ENCODE measurements around the gene TULP3.

The TULP3 gene

DNA sequence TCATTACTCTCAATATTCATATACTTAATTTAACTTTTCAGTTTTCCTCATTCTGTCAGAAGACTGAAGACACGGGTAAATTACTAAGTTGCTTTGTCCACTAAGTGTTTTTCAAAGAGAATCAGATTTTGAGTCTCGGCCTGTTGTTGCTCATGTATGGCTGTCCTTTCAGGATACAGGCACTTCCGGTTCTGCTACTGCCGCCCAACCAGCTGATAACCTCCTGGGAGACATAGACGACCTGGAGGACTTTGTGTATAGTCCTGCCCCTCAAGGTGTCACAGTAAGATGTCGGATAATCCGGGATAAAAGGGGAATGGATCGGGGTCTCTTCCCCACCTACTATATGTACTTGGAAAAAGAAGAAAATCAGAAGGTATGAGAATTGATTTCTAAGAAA, 40.2 kb downstream of the TULP3 start:
- no peak for DNase-seq

DNA sequence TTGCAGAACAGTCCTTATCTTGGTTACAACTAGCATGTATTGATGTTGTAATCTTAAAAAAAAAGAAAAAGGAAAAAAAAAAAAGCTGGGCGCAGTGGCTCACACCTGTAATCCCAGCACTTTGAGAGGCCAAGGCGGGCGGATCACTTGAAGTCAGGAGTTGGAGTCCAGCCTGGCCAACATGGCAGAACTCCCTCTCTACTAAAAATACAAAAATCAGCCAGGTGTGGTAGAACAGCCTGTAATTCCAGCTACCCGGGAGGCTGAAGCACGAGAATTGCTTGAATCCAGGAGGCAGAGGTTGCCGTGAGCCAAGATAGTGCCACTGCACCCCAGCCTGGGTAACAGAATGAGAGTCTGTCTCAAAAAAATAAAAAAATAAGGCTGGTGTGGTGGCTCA, 42.9 kb downstream of the TULP3 start:
- DNase-seq: no peak

DNA sequence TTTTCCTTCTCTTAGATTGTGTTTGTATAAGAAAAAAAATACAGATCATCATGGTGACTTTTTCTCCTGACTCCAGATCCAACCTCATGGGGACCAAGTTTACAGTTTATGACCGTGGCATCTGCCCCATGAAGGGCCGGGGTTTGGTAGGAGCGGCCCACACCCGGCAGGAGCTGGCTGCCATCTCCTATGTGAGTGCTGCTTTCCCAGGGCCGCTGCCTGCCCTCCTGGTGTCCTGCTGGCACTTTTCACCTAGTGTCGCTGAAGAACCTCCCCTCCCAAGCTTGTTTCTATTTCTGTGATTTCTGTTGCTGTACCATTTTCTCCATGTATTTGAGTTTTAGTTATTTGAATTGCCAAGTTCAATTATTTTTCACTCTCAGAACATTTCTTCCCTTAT, 43.7 kb downstream of the TULP3 start:
- DNase-seq: no peak

DNA sequence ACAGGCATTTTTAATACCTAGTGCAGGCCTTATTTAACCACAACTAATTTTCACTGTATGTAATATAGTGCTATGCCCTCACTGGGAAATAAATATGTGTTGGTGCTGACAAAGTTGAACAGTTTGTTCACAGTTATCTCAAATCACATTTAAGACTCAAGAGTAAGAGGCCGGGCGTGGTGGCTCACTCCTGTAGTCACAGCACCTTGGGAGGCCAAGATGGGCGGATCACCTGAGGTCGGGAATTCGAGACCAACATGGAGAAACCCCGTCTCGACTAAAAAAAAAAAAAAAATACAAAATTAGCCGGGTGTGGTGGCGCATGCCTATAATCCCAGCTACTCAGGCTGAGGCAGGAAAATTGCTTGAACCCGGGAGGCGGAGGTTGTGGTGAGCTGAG, 45.6 kb downstream of the TULP3 start:
- no peak for DNase-seq

DNA sequence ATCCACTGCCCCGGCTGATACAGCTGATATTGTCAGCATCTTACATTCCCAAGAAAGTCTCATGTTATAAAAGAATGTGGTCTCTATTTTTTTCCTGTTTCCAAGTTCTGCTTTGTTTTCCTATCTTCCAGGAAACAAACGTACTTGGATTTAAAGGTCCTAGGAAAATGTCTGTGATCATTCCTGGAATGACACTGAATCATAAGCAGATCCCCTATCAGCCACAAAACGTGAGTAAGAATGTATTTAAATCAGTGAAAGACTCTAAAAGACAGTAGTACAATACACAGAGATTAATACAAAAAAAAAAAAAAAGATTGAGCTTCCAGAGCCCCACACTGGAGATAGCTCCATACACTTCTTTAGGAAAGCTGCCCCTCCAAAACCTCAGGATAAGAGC, 46.8 kb downstream of the TULP3 start:
- no peak for DNase-seq

DNA sequence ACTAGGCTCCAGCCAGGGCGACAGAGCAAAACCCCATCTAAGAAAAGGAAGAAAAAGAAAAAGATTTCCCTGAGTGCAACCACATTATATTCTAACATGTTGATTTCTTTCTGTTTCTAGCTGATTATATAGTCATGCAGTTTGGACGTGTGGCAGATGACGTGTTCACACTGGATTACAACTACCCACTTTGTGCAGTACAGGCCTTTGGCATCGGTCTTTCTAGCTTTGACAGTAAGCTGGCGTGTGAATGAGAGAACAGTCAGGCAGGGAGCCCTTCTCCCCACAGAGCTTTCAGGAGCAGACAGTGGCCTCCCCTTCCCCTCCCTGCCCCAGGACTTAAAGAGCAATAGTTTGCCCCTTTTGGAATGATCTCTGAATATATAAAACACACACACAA, 48.5 kb downstream of the TULP3 start:
- no peak for DNase-seq

DNA sequence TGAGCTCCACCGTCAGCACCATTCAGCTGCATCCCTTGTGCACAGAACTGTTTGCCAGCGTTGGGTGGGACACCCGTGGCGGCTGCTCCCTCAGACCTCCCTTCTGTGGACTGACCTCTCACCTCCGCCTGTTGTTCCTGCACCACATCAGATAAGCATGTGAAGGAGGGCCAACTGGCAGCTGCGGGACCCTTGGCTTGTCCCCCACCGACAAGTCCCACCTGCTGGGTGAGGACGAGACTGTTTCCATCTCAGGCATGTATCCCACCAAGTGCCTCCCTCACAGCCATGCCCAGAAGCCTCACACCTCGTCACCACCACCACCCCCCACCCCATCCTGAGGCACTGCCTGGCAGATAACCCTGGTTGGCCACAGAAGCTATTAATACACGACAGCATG, 49.9 kb downstream of the TULP3 start:
- no peak for DNase-seq

DNA sequence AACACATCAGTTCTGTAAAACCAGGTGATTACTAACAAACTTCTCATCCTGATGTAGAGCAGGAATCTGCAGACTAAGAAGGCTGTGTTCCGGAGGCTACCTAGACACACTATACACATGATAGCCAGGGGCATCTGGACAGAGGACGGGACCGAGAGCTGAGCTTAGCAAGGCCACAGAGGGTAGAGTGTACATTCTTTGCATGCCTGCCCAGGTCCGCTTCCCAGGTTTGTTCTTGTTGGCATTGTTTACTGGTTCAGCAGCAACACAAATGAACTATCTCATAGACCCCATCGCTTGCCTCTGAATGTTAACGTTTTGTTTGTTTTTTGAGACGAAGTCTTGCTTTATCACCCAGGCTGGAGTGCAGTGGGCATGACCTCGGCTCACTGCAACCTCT, 50.8 kb downstream of the TULP3 start:
- DNase-seq: no peak

DNA sequence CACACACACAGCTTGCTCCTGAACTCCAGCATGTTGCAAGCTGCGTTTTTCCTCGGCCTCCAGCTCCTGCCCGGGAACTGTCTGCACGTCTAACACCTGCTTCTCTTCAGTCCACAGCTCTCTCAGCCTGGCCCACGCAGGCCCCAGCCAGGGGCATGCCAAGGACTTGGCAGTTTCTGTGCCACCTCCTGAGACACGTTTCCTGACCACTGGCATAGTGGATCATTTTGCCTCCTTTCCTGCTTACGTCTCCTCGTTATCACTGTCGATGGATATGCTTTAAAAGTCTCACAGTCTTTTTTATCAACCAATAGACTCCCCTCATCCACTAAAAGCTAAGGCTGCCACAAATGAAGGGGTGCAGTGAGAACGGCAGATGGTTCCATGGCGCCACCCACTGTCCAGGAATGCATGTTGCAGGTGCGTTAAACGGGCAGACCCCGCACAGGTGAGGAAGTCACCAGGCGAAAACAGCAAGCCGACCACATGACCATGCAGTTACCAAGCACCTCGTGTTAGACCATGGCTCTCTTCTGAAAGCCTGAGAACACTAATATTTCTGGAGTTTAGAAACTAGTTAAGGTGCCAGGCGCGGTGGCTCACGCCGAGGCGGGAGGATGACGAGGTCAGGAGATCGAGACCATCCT, 53.8 kb downstream of the TULP3 start:
- DNase-seq: peak; percentile 25

DNA sequence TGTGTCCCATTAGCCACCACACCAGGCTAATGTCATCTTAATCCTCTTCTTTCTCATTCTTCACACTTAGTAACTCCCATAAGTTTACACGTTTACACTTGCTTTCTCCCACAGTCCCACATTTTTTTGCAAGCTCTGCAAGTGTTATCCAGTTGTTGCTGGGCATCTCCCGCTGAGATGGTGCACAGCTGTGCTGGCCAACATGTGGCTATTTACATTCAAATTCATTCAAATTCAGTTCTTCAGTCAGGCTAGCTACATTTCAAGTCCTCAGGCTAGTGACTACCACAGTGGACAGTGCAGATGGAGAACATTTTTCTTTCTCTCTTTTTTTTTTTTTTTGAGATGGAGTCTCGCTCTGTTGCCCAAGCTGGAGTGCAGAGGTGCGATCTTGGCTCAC, 58.7 kb downstream of the TULP3 start:
- no peak for DNase-seq

DNA sequence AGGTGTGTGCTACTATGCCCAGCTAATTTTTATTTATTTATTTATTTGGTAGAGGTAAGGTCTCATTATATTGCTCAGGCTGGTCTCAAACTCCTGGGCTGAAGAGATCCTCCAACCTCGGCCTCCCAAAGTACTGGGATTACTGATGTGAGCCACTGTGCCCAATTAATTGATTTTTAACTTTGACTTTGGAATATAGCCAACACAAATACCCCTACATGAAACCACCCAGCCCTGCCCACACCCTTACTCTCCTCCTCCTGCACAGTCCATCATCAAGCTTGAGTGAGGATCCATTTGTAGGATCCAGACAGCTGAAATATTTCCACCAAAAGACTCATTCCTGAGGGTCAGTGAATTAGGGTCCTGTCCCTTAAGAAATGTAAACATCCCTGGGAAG, 65.2 kb downstream of the TULP3 start:
- no peak for DNase-seq

DNA sequence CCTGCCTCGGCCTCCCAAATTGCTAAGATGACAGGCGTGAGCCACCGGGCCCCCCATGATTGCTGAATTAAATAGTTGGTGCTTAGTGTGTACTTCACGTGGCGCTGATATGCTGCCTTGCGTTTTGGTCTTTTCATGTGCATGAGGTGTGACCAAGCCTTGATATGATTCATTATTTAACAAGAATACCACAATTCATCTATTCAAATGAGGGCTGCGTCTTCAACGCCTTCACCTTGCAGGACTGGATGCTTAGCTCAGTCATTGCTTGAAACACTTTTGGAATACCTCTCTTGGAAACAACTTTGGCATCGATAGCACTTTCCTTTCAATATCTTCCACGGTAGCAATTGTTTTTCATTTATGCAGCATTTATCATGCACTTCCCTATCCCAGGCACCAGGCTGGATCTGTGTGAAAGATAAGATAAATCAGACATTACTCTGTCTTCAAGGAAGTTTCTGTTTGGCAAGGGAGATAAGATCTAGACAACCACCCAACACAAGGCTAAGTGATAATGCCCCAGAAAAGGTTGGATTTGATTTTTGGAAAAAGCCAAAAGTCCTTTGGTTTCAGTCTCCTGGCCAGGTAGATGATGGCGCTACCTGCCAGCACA, 67.2 kb downstream of the TULP3 start:
- no peak for DNase-seq

DNA sequence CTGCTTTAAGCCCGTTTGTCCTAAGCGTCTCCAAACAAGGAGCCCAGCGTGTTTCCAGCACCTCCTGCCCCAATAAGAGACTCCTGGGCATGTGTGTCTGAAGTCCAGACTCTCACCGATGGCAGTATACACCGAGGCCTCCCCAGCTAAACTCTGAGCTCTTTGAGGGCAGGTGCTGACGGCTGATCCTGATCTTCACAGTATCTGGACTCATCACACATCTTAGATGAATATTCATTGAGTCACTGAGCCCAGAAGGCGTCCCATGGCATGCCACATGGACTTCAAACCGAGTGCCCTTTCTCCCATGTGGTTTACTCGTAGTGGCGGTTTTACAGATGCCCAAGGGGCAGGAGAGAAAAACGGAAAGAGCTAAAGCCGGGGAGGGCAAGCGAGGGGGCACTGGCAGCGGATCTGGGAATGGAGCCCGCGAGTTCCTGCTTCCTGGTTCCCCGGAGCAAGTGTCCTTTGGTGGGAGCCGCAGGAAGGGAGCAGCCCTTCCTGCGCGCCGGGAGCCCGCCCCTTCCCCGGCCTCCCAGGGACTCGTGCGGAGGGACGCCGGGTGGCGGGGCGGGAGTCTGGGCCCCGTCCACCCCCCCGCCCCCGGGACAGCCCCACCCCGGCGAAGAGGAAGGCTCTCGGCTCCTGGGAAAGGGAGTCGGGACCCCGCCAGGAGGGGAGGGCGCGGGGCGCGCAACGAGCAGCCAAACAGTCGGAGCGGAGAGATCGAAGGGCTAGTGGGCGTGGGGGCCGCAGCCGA, 67.9 kb downstream of the TULP3 start:
- DNase-seq: no peak

DNA sequence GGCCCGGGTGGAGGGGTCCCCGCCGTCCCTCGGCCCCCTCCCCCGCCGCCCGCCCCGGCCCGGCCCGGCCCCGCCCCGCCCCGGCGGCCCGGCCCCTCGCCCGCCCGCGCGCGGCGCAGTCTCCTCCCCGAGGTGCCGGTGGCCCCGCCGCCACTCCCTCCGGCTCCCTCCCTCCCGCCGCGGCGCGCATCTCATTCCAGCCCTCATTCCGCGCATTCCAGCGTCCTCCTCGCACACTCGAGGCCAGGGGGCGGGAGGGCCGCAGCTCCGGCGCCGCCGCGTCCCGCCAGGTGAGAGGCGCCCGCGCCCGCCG, 68.5 kb downstream of the TULP3 start, which contains the start of gene TEAD4:
TEAD4 (plus strand) TSS at position 206 of the 313 bp plus-strand sequence.
- DNase-seq: no peak

DNA sequence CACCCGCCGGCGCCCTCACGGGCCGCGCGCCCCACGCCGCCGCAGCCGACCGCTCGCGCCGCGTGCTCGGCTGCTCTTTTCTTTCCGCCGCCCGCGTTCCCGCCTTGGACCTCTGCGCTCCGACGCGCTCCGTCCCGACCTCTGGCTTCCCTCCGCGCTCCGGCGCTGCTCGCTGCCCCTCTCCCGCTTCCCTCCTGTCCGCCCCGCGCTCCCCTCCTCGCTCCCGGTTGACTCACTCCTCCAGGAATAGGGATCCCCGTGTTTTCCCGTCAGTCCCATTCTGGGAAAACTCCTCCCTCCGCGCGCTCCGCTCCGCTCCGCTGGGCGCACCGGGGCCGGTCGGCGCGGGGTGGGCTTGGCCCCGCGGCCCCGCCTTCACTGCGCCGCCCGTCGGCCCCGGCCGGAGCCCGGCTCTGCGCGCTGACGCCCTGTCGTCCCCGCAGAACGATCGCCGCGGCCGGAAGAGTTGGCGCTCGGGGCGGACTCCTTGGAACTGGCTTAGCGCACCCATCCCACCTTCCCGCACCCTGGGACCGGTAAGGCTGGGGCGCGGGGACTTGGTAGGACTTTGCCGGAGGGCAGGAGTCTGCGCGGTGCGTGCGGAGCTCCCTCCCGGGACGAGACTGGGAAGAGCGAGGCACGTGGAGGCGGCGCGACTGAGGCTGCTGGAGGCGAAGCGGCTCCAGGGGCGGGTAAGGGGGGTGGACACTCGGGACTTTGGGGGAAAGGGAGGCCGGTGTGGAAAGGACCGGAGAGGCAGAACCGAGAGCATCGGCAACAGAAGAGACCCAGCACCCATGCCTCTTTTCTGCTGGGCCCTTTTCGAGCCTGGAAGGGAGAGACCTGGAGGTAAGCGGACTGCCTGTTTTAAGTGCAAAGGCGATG, 69.1 kb downstream of the TULP3 start:
- no peak for DNase-seq

DNA sequence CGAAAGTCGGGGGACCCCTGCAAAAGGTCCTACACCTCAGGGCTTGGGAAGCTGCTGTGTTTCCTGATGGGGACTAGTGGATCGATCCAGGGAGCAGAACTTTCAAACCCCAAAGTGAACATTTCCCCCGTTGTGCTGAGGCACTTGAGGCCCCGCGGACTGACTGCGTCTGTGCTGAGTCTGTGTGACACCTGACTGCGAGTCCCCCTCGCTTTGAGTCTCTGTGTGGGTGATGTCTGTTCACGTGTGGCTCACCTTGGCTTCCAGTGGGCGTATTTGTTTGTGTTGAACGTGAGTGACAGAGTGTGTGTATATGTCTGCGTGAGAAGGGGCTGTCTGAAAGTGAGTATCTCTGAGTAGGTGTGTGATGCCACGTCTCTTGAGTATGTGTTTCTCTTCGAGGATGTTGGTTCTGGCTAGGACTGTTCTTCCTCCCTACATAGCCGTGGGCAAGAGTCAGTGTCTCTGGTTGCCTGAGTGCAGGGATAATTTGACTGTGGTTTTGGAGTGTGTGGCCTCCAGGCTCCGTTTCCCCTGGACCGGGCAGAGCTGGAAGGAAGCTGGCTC, 69.8 kb downstream of the TULP3 start:
- DNase-seq: no peak

DNA sequence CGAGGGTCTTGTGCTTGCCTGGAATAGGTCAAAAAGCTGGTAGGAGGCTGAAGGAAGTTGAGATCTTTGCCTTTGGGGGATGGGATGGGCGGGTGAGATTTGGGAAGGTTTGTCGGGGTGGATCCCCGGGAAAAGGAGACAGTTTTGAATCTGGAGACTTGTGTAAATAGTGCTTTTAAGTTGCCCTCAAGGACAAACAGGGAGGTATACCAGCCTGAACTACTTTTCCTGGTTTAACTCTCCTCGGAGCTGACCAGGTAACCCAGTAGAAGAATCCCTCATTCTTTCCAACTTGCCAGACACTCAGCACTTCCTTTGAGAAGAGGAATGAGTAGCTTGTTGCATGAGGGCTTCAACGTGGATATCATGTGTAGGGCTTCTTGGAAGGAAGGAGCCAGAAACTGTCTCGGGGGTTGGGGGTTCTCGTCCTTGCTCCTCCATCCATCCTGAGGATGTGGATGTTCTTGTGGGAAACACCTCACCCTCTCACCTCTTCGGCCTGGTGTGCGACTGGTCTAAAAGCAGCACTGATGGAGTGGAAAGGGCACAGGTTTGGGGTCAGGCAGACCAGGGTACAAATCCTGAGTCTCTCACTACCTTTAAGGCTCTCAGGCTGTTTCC, 70.4 kb downstream of the TULP3 start:
- no peak for DNase-seq

DNA sequence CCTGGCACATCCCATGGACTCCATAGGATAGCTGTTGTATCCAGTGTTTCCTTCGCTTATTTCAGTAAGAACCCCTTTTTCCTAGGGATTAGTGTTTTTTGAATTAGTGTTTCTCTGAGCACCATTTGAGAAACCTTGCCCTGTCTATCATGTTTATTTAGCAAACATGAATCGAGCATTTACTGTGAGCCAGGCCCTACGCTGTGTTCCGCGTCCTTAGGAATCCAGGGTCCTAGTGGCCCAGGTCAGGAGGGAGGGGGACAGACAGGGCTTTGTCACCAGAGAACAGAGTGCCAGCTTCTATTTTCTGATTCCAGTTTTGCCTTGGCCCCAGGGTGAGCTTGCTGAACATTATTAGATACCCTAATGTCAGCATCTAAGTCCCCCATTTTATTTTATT, 71.0 kb downstream of the TULP3 start:
- no peak for DNase-seq

DNA sequence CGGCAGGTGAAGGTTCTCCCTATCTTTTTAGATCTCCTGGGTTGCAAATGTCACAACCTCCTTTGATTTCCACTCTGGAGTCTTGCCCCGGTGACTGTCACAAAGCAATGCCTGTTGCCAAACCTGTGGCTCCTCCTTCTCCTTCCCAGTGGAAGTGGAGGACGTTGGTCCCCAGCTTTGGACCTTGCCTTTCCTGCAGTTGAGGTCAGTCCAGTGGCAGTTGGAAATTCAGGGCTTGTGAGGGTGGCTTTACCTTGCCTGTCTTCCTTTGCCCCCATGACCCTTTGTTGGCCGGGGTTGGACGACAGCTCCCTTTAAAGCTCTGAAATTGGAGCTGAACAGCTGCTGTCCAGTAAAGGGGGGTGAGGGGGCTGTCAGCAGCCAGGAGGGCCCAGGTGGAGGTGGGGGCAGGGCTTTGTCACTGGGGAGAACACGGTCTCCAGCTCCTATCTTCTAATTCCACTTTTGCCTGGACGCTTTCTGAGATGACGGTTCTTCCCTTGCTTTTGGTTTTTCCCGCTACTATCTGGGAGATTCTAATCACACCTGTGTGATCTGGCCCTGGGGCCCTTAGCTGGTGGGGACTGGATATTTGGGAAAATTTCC, 72.6 kb downstream of the TULP3 start:
- no peak for DNase-seq

DNA sequence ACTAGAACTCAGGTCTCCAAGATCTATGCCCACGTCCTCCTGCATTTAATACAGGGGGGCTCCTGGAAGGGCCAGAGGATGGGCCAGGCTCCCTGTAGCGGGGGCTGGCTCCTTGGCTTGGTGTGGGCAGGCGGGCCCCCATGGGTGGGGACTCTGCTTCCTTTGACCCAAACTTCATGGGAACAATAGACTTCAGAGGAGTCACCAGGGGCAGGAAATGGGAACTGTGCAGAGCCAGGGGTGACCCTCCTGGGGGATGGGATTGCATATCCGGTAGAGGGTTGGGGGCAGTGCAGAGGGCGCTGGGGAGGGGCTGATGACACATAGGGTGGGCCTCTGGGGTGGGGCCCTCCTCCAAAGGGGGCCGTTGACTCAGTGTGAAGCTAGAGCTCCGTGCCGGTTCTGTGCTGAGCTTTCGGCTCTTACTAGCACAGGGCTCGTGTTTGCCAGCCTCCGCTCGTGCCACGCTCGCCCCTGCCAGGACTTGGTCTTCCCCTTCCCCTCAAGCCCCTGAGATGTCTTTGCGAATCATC, 73.1 kb downstream of the TULP3 start:
- DNase-seq: no peak

DNA sequence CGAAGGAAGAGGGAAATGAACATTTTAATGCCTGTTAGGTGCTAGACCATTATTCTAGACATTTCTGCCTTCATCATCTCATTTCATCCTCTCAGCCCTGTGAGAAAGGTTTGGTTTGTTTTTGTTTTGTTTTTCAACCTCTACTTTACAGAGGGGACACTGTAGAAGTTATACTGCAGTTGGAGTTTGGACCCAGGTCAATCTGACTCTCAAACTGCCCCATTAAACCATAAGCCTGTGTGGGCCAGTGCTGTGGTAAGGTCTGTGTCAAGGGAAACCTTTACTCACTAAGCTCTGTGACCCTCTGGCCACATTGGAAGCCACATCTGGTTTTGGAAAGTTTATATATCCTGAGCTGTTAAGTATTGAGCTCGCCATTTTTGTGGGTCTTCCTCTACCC, 77.0 kb downstream of the TULP3 start:
- no peak for DNase-seq

DNA sequence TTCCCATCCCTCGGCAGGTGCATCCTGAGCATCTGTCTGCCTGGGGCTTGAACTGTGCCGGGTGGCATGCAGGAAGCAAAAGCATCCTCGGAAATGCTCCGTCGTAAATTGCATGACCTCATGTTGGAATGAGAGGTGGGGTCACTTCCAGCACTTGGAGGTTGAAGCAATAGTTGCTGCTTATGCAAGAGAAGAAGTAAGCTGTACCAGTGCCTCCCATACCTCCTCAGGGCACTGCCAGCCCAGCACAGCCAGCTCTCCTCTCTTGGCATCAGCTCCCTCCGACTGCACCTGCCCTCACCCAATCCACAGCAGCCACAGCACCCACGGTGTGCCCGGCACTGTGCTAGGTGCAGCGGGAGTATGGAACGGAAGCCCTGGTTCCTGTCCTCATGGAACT, 80.1 kb downstream of the TULP3 start:
- no peak for DNase-seq

Data from NCI-H1092 (cell line).